ENCODE results near the gene WWOX. TPM values are rescaled to one million over a fixed set of nuclear protein-coding genes. Genes with fewer than 3 reads are reported as not detected.

WWOX gene
- total and polyA plus RNA-seq, 2 of the 8 experiments (the other 6 are each of a cell fraction or from before 2014, with no cell fraction given): 5.4 to 16.7 TPM

GRCh38 chr16:78081341-78081740 lies 18.1 kb upstream of the WWOX start (continued):
- no peak for TF ChIP-seq CBX8 (IDR thresholded peaks at IDR 0.05; ENCODE audit: borderline replicate concordance, low read depth, low read length)
- TF ChIP-seq GTF2F1 (IDR thresholded peaks at IDR 0.05; ENCODE audit: borderline replicate concordance, low read depth, low read length): no peak
- TF ChIP-seq RAD21 (IDR thresholded peaks at IDR 0.05 in 1 of 2, conservative IDR thresholded peaks at IDR 0.05 in 1 of 2; ENCODE audit: low read depth in 2 of 2, low read length in 2 of 2): no peak
- TF ChIP-seq CEBPB (IDR thresholded peaks at IDR 0.05; ENCODE audit: low read depth, low read length): no peak
- TF ChIP-seq TEAD4 (IDR thresholded peaks at IDR 0.05; ENCODE audit: low read depth, low read length): no peak
- TF ChIP-seq YY1 (IDR thresholded peaks at IDR 0.05; ENCODE audit: low read depth, low read length): no peak
- TF ChIP-seq GABPA (IDR thresholded peaks at IDR 0.05; ENCODE audit: borderline replicate concordance, insufficient read depth, low read length): no peak

Data from H1 (cell line).